NCI-H187 (cell line): Measurements from ENCODE around the gene ANXA5.
"Not testable (repeated sequence)": the region's sequence is repeated elsewhere in the genome, so short reads cannot be mapped to it uniquely, and the experiment has no call there.

Experiments
- DNase-seq, 2 experiments: peaks; one replicate each; lab custom pipeline; 2025; lab: John Stamatoyannopoulos, UW

Gene ANXA5

DNA sequence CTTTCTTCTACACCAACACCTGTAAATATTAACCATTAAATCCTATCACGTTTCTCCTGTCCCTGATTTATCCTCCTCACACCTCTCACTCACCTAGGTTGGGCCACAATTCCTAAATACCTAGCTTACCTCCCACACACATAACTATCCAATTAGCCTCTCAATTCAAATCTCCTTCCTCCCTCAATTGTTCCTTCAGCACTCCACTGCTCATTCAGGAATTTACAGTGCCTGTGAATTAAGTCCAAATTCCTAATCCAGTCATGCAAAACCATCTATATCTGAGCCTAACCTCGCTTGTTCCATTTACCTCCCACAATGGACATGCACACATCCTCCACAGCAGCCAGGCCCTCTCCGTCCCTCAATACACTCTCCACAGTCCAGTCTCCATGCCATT is 17.5 kb downstream of the ANXA5 start:
- DNase-seq = no peak

DNA sequence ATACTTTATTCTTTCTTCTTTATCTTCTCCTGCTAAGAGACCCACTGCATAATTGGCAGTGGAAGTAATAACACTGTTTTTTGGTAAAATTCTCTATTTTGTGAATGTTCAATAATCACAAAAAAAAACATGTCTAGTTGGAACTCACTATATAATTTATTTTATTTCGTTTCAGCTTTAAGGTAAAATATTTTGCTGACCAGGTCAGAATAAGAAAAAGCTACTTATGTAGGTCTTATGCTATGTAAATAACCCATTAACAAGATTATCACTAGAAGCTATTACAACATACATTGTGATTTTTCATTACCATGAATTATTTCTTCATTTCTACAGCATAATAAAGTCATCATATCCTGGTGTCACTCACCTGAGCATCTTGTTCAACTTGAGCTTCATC is 19.3 kb downstream of the ANXA5 start:
- DNase-seq = no peak

GRCh38 chr4:121676345-121677075 is 20.3 kb downstream of the ANXA5 start:
- DNase-seq = no peak

DNA sequence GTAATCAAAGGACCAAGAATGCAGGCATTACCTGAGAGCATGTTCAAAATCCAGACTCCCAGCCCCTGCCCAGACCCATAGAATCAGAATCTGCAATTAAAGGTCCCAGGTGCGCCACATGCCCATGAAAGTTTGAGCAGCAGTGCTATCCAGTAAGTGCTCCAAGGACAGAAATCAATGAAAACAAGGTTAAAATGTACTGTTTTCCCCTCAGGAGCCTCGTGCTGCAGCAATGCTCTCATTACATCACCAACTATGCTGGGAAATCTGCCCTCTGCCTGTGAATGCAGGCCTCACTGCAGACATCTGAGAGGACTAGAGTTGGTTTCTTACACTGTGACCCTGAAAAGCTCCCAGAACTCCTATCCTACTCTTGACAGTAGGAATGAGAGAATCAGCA is 21.1 kb downstream of the ANXA5 start:
- no peak for DNase-seq

GRCh38 chr4:121674696-121675095 is 22.1 kb downstream of the ANXA5 start:
- DNase-seq = no peak

- no peak for DNase-seq
Measured at GRCh38 chr4:121674191-121674590, 22.6 kb downstream of the ANXA5 start.

DNA sequence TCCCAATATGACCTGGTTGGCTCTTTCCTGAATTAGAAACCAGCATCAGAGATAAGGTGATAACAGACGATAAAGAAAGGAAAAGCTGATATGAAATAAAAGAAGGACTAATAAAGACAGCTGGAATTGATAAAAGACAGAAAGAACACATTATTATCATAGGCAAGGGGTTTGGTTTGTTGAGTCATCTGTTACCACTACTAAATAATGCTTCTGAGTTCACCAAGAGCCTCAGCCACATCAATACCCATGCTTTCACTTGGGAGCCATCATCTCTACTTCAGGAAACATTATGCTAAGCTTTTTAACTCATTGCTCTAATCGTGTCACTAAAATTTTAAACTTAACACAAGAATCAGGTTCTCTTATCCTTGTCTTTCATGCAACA is 27.6 kb downstream of the ANXA5 start:
- DNase-seq = no peak

DNA sequence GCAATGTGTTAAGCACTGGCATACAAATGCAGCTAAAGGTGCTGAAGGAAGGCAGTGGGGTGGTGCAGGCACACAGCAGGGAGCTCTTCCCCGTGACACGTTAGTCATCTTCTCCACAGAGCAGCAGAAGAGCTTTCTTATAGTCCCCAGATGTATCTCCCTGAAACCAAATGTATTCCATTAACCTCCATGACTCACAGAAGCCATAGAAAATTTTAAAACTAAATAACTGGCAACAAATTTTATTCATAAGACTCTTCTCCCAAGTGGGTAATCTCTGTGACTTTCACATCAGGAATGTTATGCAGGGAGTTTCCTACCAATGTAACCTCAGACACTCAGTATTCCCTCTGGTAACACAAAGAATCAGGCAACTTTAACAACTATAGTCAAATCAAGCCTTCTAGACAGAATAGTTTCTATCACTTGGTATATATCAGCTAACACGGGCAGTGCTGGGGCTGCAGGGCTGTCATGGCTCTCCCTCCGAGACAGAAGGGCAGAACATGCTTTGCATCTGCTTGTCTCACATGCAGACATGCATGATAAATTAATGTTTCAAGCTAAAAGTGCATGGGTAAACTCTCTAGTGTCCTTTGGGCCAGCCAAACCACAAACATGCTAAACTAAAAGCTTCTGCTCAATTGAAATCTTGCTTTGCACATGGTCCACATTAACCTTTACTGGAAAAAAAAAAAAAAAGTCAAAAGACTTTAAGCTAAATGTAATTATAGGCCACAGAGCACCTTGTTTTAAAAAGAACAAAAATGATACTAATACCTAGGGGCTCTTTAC is 28.2 kb downstream of the ANXA5 start:
- DNase-seq = no peak

GRCh38 chr4:121666091-121666679 is 30.6 kb downstream of the ANXA5 start:
- DNase-seq = no peak

DNA sequence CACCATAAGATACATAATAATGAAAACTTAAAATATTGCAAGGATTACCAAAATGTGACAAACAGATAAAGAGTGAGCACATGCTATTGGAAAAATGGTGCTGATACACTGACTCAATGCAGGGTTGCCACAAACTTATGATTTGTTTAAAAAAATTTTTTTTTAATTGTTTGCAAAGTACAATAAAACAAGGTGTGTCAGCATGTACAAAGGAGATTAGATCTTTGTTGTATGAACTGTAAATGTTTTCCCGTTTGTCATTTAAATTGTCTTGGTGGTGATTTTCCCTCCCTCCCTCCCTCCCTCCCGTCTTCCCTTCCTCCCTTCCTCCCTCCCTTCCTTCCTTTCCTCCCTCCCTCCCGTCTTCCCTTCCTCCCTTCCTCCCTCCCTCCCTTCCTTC is 31.4 kb downstream of the ANXA5 start:
- DNase-seq = no peak

DNA sequence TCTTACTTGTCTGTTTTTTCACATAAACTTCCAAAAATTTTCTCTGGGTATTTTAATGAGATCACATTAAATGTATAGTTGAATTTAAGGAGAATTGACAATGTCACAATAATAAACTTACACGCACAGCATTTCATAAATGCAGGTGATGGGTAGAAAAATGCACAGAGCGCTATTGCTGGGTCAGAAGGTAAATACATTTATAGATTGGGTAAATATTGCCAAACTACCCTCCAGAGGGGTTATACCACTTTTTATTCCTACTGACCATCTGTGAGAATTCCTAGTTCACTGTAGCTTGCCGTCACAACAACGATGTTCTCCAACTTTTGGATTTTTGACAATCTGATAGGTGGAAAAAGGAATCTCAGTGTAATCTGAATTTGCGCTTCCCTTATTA is 34.6 kb downstream of the ANXA5 start:
- DNase-seq = no peak

DNA sequence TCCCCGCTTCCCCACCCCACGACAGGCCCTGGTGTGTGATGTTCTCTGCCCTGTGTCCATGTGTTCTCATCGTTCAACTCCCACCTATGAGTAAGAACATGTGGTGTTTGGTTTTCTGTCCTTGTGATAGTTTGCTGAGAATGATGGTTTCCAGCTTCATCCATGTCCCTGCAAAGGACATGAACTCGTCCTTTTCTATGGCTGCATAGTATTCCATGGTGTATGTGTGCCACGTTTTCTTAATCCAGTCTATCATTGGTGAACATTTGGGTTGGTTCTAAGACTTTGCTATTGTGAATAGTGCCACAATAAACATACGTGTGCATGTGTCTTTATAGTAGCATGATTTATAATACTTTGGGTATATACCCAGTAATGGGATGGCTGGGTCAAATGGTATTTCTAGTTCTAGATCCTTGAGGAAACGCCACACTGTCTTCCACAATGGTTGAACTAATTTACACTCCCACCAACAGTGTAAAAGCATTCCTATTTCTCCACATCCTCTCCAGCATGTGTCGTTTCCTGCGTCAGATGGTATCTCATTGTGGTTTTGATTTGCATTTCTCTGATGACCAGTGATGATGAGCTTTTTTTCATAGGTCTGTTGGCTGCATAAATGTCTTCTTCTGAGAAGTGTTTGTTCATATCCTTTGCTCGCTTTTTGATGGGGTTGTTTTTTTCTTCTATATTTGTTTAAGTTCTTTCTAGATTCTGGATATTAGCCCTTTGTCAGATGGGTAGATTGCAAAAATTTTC is 36.4 kb downstream of the ANXA5 start:
- DNase-seq = not testable (repeated sequence)

GRCh38 chr4:121658125-121658524 is 38.7 kb downstream of the ANXA5 start:
- no peak for DNase-seq

- DNase-seq = no peak
Measured at GRCh38 chr4:121656269-121656641, 40.5 kb downstream of the ANXA5 start.

DNA sequence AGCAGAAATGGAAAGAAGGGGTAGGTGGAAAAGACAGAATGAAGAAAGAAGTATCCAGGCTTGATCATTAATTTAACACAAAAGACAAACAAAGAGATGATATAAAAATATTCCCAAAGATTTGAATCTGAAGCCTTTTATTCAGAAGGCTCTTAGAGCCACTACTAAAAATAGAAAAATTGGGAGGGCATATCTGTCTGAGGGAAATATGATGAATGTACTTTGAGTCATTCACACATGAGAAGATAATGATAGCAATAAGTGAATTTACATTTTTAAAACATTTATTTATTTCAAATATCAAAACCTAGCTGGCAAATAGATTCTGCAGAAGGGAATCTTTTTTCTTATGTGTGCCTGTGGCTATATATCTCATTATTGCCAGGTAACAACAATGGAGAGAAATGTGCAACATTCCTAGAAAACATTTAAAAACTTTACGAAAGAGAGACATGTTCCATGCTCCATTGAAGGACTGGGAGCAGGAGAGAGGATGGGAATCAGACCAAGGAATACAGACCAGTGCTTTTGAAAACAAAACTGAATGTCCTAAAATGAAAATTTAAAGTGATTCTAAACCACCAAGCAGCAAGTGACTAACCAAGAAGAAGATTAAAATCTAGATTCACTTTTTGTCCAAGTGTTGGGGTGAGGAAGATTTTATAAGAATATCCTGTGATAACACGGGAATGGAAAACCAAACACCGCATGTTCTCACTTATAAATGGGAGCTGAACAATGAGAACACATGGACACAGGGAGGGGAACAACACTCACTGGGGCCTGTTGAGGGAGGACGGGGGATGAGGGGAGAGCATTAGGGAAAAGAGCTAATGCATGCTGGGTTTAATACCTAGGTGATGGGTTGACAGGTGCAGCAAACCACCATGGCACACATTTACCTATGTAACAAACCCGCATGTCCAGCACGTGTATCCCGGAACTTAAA is 41.2 kb downstream of the ANXA5 start:
- no peak for DNase-seq

DNA sequence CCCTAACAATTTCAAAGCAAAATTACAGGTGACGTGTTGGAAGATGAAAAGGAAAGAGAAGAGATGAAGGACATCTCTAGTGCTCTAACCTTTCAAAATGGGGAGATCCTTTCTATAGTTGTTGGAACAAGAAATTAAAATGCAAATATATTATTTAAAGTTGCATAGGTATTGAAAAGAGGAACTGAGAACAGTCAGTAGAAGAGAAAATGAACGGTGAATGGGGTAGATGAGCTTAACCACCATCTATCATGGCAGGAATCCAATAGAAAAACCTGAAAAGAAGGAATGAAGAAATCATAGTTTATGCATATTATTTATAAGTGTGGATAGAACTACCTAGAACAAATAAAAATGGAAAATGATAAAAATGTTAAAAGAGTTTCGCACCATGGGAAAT is 42.0 kb downstream of the ANXA5 start:
- DNase-seq = no peak

DNA sequence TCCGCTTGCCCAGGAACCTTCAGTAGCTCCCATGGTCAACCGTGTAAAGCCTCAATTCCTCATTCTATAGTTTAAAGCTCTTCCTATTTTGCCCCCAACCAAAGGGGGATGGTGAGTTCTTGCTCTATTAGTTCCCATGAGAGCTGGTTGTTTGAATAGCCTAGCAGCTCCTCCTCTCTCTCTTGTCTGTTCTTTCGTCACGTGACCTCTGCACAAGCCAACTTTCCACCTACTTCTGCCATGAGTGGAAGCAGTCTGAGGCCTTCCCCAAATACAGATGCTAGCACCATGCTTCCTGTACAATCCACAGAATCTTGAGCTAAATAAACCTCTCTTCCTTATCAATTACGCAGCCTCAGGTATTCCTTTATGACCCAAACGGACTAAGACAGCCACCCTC is 42.8 kb downstream of the ANXA5 start:
- DNase-seq = no peak

- DNase-seq = no peak
Measured at GRCh38 chr4:121653214-121653613, 43.6 kb downstream of the ANXA5 start.

DNA sequence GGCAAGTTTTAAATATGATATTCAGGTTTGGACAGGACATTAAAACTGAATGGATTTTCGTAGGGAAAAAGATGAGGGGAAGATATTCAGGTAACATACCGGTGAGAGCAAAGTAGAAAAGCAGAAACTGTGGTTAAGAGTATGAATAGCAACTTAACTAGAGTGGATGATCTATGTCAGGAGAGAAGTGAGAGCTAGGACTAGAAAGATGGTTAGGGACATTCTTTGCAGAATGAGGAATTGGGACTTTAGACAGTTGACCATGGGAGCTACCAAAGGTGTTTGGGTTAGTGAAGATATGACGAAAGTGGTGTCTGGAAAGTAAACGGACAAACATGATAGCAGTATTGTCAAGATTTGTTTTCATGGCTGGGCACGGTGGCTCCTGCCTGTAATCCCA is 45.2 kb downstream of the ANXA5 start:
- DNase-seq = no peak

- no peak for DNase-seq
Measured at GRCh38 chr4:121650741-121651140, 46.0 kb downstream of the ANXA5 start.

DNA sequence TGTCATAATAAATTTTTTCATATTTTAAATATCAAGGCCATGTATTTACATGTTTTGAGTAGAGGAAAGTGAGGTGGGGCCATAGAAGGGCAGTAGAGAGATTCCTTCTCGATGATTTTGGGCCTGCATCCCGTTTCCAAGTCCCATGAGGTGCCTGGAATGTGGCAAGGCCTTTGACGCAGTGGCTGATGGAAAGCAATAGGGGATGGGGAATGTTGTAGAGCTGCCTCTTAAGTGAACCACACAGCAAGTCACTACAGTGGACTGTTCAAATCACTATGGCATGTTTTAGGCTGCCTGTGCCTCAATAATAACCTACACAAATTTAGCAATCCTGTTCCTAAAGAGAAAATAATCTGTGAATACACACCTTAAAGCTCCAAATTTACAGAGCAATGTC is 48.3 kb downstream of the ANXA5 start:
- DNase-seq = no peak
